Measurements from ENCODE around the gene RPL7A. TPM values are rescaled to one million over a fixed set of nuclear protein-coding genes. Genes with fewer than 3 reads are reported as not detected.
A peak's percentile ranks its signal among the peaks of the same experiment; 100 is the strongest.
"Not testable (repeated sequence)": the region's sequence is repeated elsewhere in the genome, so short reads cannot be mapped to it uniquely, and the experiment has no call there.

RPL7A gene
- total RNA-seq, 1 donor from 2014 or later: 2,342 TPM

DNA sequence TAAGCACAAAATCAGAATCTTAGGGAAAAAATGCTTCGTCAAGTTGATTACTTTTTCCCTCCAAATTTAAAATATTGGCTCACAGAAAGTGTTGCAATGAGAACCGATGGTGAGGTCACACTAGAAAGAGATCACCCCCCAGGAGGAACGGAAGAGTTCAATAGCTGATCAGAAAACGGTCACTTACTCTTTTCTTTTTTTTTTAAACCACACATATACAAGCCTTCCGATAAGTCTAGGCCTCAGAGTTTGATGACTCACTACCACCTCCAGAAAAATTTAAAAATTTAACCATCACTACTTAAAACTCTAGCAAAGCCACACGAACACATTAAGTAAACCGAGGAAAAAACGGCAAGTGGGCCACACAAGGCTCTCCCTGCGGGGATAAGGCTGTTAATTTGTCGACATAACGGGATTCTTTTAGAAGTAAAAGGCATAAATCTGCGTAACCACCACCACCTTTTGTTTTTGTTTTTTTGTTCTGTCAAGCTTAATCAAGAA lies 26.6 kb downstream of the RPL7A start:
- H3K27ac ChIP-seq (ENCODE audit: low read depth, low read length): peak overlapping the region; percentile 80

DNA sequence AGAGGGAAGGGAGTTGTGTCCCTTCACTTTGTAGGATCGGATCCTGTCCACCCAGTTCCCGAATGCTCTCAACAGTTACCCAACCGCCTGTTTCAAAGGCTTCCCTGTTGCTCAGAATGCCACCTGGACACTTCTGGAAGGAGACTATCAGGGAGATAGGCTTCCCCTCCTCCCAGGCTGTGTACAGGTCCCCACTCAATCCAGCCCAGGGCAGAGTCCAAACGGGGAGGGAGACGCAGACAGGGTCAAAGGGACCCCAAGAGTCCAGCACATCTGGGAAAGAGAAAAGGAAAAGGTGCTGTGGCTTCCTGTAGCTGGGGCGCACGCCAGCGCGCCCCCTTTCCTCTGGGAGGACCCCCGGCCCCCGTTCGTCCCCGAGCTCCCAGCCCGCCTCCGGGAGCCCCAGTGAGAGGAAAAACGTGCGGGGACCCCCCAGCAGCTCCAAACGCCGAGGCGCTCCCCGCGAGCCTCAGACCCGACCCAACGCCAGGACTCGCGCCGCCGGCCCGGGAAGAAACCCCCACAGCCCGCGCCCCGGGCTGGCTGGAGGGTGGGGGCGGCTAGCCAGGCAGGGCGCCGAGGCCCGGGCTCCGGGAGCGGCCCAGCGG lies 27.2 kb downstream of the RPL7A start:
- H3K4me3 ChIP-seq (ENCODE audit: low read length in 3 of 3): peak overlapping the region; percentile 79 to 91 (median 85)
- H3K4me1 ChIP-seq (ENCODE audit: control insufficient read depth in 3 of 3, insufficient read depth in 3 of 3, low read length in 3 of 3): peaks cover 38 to 48% (median 48%) of the 10 kb centered on the region in 3 donors

More for the DNA sequence above, 26.6 kb downstream of the RPL7A start:
- peaks cover 5 to 11% (median 7%) of the 10 kb centered on the region in 3 donors for H3K36me3 ChIP-seq (ENCODE audit: control insufficient read depth in 3 of 3, insufficient read depth in 3 of 3, low read length in 3 of 3)
- H3K9me3 ChIP-seq (ENCODE audit: control insufficient read depth in 3 of 3, low read length in 3 of 3): no peaks in the 10 kb centered on the region
- H3K4me1 ChIP-seq (ENCODE audit: control insufficient read depth in 3 of 3, insufficient read depth in 3 of 3, low read length in 3 of 3): peaks cover 40 to 54% (median 53%) of the 10 kb centered on the region in 3 donors
- no peaks in the 10 kb centered on the region for H3K27me3 ChIP-seq (ENCODE audit: control insufficient read depth in 3 of 3, insufficient read depth in 3 of 3, low read length in 3 of 3)
- peak overlapping the region; percentile 92 to 94 (median 94) for H3K9ac ChIP-seq (ENCODE audit: low read depth in 1 of 3, low read length in 3 of 3)
- peak overlapping the region; percentile 79 to 91 (median 85) for H3K4me3 ChIP-seq (ENCODE audit: low read length in 3 of 3)

DNA sequence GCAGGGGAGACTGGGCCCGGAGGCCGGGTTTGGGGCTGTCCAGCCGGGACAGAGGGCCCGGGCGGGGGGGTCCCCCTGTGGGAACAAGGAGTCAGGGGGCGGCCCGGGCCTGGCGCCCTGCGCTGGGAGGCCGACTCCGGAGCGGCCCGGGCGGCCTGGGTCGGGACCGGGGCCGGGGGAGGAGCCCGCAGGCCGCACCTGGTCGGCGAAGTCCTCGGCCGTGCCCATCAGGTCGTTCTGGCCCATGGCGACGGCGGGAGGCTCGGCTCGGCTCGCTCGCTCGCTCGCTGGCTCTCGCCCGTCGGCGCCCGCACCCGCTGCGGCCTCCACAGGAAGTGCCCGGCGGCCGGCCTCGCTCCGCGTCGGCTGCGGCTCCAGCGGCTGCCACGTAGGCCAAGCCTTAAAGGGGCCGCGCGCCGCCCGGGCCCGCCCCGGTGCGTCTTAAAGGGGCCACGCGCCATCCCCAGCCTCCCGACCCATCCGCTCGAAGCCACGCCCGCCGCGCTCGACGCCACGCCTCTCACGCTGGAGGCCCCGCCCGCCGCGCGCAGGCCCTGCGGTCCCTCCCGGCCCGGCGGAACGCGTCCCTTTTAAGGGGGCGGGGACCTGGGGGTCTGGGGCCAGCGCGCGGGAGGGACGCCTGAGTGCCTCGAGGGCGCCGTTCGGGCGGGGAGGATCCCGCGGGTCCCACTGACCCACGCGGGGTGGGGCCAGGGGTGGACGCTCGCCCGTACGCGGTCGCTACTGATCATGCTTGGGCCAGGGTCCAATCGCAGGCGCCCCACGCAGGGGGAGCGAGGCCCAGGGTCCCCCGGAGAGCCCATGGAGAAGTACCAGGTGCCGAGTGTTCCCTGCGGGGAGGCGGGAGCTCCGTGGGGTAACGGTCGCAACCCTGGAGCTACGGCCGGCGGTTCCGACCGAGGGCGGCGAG lies 28.0 kb downstream of the RPL7A start, which contains the start of the genes STKLD1 and SURF4:
Gene STKLD1, plus strand, starts transcription at position 643 of the 931 bp plus-strand sequence. Its CDS starts 108 bp downstream, at position 751.
Gene SURF4, minus strand, starts transcription at position 337 of the 931 bp plus-strand sequence. Its CDS starts 91 bp downstream, at position 246.
- Histone ChIP-seq H3K9me3 (ENCODE audit: control insufficient read depth in 3 of 3, low read length in 3 of 3) (no peaks in the 10 kb centered on the region), H3K27me3 (ENCODE audit: control insufficient read depth in 3 of 3, insufficient read depth in 3 of 3, low read length in 3 of 3) (no peaks in the 10 kb centered on the region), H3K9ac (ENCODE audit: low read depth in 1 of 3, low read length in 3 of 3) (peak within 1 kb of the TSS; percentile 92 to 94 (median 94)), H3K4me1 (ENCODE audit: control insufficient read depth in 3 of 3, insufficient read depth in 3 of 3, low read length in 3 of 3) (peaks cover 30 to 40% (median 40%) of the 10 kb centered on the region in 3 donors), H3K36me3 (ENCODE audit: control insufficient read depth in 3 of 3, insufficient read depth in 3 of 3, low read length in 3 of 3) (peaks cover 0 to 4% (median 0%) of the 10 kb centered on the region in 3 donors), H3K27ac (ENCODE audit: low read depth, low read length) (peak within 1 kb of the TSS; percentile 80), H3K4me3 (ENCODE audit: low read length in 3 of 3) (peak within 1 kb of the TSS; percentile 80 to 91 (median 85))

More for the DNA sequence above, 27.2 kb downstream of the RPL7A start:
- H3K9ac ChIP-seq (ENCODE audit: low read depth in 1 of 3, low read length in 3 of 3): peak overlapping the region; percentile 92 to 94 (median 94)
- H3K9me3 ChIP-seq (ENCODE audit: control insufficient read depth in 3 of 3, low read length in 3 of 3): no peaks in the 10 kb centered on the region
- no peaks in the 10 kb centered on the region for H3K27me3 ChIP-seq (ENCODE audit: control insufficient read depth in 3 of 3, insufficient read depth in 3 of 3, low read length in 3 of 3)
- peaks cover 4 to 8% (median 5%) of the 10 kb centered on the region in 3 donors for H3K36me3 ChIP-seq (ENCODE audit: control insufficient read depth in 3 of 3, insufficient read depth in 3 of 3, low read length in 3 of 3)
- H3K27ac ChIP-seq (ENCODE audit: low read depth, low read length): peak overlapping the region; percentile 80

DNA sequence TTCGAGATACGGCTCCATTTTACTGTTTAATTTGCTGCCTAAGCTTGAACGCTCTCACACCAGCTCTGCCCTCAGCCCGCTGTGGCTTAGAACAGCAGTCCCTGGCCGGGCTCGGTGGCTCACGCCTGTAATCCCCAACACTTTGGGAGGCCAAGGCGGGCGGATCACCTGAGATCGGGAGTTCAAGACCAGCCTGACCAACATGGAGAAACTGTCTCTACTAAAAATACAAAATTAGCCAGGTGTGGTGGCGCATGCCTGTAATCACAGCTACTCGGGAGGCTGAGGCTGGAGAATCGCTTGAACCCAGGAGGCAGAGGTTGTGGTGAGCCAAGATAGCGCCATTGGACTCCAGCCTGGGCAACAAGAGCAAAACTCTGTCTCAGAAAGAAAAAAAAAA lies 29.3 kb downstream of the RPL7A start:
- not testable (repeated sequence) for H3K36me3 ChIP-seq (ENCODE audit: control insufficient read depth in 3 of 3, insufficient read depth in 3 of 3, low read length in 3 of 3)

DNA sequence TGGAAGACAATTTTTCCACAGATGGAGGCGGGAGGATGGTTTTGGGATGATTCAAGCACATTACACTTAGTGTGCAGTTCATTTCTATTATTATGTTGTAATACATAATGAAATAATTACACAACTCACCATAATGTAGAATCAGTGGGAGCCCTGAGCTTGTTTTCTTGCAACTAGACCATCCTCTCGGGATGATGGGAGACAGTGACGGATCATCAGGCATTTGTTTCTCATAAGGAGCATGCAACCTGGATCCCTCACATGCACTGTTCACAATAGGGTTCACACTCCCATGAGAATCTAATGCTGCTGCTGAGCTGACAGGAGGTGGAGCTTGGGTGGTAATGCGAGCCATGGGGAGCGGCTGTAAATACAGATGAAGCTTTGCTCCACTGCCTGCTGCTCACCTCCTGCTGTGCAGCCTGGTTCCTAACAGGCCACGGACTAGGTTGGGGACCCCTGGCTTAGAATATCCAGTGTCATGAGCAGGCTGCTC lies 29.8 kb downstream of the RPL7A start:
- Histone ChIP-seq H3K36me3 (ENCODE audit: control insufficient read depth in 3 of 3, insufficient read depth in 3 of 3, low read length in 3 of 3) (peaks cover 0 to under 1% (median 0%) of the 10 kb centered on the region in 3 donors), H3K4me1 (ENCODE audit: control insufficient read depth in 3 of 3, insufficient read depth in 3 of 3, low read length in 3 of 3) (peaks cover 12 to 23% (median 22%) of the 10 kb centered on the region in 3 donors), H3K27me3 (ENCODE audit: control insufficient read depth in 3 of 3, insufficient read depth in 3 of 3, low read length in 3 of 3) (no peaks in the 10 kb centered on the region), H3K27ac (ENCODE audit: low read depth, low read length) (no peak overlapping the region), H3K9ac (ENCODE audit: low read depth in 1 of 3, low read length in 3 of 3) (no peak overlapping the region), H3K9me3 (ENCODE audit: control insufficient read depth in 3 of 3, low read length in 3 of 3) (no peaks in the 10 kb centered on the region), H3K4me3 (ENCODE audit: low read length in 3 of 3) (no peak overlapping the region)

More for the DNA sequence above, 29.3 kb downstream of the RPL7A start:
- H3K27me3 ChIP-seq (ENCODE audit: control insufficient read depth in 3 of 3, insufficient read depth in 3 of 3, low read length in 3 of 3); H3K9me3 ChIP-seq (ENCODE audit: control insufficient read depth in 3 of 3, low read length in 3 of 3); H3K27ac ChIP-seq (ENCODE audit: low read depth, low read length); H3K4me3 ChIP-seq (ENCODE audit: low read length in 3 of 3); H3K9ac ChIP-seq (ENCODE audit: low read depth in 1 of 3, low read length in 3 of 3): not testable (repeated sequence)
- H3K4me1 ChIP-seq (ENCODE audit: control insufficient read depth in 3 of 3, insufficient read depth in 3 of 3, low read length in 3 of 3): peaks cover 17 to 28% (median 27%) of the 10 kb centered on the region in 3 donors

DNA sequence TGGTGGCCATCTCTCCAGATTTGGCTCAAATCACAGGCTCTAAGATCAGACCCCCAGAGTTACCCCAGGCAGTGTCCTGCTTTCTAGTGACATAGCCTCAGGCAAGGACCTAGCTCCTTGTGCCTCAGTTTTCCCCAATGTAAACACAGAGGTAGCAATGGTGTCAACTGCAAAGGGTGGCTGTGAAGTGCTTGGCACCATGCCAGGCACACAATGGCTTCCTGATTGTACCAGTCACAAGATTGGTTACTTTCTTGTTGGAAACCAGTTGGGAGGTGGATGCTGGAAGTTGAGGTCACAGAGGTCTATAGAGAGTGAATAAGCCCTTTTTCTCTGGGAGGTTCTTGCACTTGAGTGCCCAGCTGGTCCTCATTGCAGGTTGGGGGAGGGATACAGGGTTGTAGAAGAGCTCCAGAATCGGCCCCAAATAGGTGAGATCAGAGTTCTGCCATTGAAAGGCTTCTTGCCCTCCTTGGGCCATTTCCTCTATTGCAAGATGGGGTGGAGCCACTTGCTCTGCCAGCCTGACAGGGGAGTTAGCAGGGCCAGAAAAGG lies 30.5 kb downstream of the RPL7A start:
- Histone ChIP-seq H3K36me3 (ENCODE audit: control insufficient read depth in 3 of 3, insufficient read depth in 3 of 3, low read length in 3 of 3) (no peaks in the 10 kb centered on the region), H3K27ac (ENCODE audit: low read depth, low read length) (no peak overlapping the region), H3K9ac (ENCODE audit: low read depth in 1 of 3, low read length in 3 of 3) (no peak overlapping the region), H3K4me1 (ENCODE audit: control insufficient read depth in 3 of 3, insufficient read depth in 3 of 3, low read length in 3 of 3) (peaks cover 8 to 17% (median 17%) of the 10 kb centered on the region in 3 donors), H3K4me3 (ENCODE audit: low read length in 3 of 3) (no peak overlapping the region), H3K27me3 (ENCODE audit: control insufficient read depth in 3 of 3, insufficient read depth in 3 of 3, low read length in 3 of 3) (no peaks in the 10 kb centered on the region), H3K9me3 (ENCODE audit: control insufficient read depth in 3 of 3, low read length in 3 of 3) (no peaks in the 10 kb centered on the region)

DNA sequence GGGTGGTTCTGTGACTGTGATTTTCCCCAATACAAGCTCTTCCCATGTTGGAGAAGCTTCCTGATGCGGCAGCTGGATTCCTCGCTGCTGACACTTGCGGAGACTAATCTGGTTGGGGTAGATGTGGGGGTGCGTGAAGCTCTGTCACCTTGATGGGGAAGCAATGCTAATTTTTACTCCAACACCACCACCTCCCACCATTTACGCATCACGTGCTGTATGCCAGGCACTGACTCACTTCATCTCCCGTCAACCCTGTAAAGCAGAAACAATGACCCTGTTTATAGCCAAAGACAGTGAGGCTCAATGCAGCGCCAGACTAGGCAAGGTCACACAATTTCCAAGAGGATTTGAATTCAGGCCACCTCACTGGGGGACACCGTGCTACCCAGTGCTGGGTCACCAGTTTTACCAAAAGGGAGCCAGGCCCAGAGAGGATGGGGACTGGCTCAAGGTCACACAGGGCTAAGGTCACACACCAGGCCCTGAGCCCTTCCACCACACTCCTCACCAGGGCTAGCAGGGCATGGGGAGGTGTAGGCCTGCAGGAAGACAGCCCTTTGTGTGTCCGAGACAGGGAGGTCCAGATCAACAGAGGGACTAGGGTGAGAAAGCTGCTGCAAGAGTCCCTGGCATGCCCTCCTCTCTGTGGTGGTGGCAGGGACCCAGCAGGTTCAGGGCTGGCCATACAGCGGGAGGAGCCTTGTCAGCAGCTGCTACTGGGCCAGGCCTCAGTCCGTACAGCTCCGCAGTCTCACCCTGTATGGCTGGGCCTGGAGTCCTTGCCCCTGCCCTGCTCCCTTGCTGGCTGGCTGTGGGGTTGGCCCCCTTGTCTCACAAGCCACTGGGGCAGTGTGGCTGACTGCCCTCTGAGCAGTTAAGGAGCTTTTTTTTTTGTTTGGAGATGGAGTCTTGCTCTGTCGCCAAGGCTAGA lies 31.4 kb downstream of the RPL7A start:
- no peaks in the 10 kb centered on the region for H3K27me3 ChIP-seq (ENCODE audit: control insufficient read depth in 3 of 3, insufficient read depth in 3 of 3, low read length in 3 of 3)
- H3K36me3 ChIP-seq (ENCODE audit: control insufficient read depth in 3 of 3, insufficient read depth in 3 of 3, low read length in 3 of 3): no peaks in the 10 kb centered on the region
- no peak overlapping the region for H3K4me3 ChIP-seq (ENCODE audit: low read length in 3 of 3)
- H3K9ac ChIP-seq (ENCODE audit: low read depth in 1 of 3, low read length in 3 of 3): no peak overlapping the region
- no peak overlapping the region for H3K27ac ChIP-seq (ENCODE audit: low read depth, low read length)
- H3K4me1 ChIP-seq (ENCODE audit: control insufficient read depth in 3 of 3, insufficient read depth in 3 of 3, low read length in 3 of 3): peaks cover 4 to 17% (median 14%) of the 10 kb centered on the region in 3 donors
- H3K9me3 ChIP-seq (ENCODE audit: control insufficient read depth in 3 of 3, low read length in 3 of 3): no peaks in the 10 kb centered on the region

DNA sequence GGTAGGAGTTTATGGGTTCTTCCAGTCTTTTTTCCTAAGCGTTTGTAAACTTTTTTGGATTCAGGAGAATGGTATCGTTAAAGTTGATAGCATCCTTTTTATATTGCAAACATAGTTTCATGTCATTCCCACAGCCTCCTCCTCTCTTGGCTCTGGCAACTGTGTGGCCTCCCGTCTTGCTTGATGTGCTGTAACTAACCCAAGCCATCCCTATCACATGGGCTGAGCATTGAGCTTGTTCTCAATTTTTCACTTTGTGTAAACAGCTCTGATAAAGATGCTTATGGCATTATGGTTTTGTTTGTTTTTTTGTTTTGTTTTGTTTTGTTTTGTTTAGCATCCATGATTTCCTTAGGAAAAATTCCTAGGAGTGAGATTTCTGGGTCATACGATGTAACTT lies 32.7 kb downstream of the RPL7A start:
- H3K27me3 ChIP-seq (ENCODE audit: control insufficient read depth in 3 of 3, insufficient read depth in 3 of 3, low read length in 3 of 3): no peaks in the 10 kb centered on the region

More for the DNA sequence above, 32.7 kb downstream of the RPL7A start:
- H3K27ac ChIP-seq (ENCODE audit: low read depth, low read length): no peak overlapping the region
- peaks cover 0 to 9% (median 5%) of the 10 kb centered on the region in 3 donors for H3K4me1 ChIP-seq (ENCODE audit: control insufficient read depth in 3 of 3, insufficient read depth in 3 of 3, low read length in 3 of 3)
- no peak overlapping the region for H3K4me3 ChIP-seq (ENCODE audit: low read length in 3 of 3)
- no peaks in the 10 kb centered on the region for H3K9me3 ChIP-seq (ENCODE audit: control insufficient read depth in 3 of 3, low read length in 3 of 3)
- no peak overlapping the region for H3K9ac ChIP-seq (ENCODE audit: low read depth in 1 of 3, low read length in 3 of 3)
- H3K36me3 ChIP-seq (ENCODE audit: control insufficient read depth in 3 of 3, insufficient read depth in 3 of 3, low read length in 3 of 3): no peaks in the 10 kb centered on the region

All from skeletal muscle tissue (tissue), 4 donors.